ENCODE measurements around the gene TNS3.
A peak's percentile ranks its signal among the peaks of the same experiment; 100 is the strongest.

Gene TNS3

GRCh38 chr7:47568547-47568946, 13.4 kb downstream of the TNS3 start:
- DNase-seq (ENCODE audit: extremely low spot score, insufficient read length, low read depth), result no peak

DNA sequence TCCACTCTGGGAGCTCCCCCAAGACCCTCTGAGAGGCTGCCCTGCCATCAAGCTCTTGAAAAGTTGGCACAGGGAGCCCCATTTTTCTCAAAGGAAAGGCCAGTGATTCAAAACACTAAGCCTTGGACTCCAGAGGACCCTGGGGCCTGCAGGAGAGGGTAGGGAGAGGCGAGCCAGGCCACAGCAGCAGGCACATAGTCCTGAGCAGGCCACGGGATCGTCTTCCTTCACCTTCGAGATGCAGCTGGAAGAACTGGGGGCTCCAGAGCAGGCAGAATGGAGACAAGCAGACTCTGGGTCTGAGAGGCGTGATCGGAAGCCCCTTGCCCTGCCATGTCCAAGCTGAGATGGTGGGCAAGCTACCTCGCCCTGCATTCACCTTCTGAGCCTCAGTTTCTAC, 13.9 kb downstream of the TNS3 start:
- no peak for DNase-seq (ENCODE audit: extremely low spot score, insufficient read length, low read depth)
- FAIRE-seq, result no peak

More at GRCh38 chr7:47568547-47568946, 13.4 kb downstream of the TNS3 start:
- no peak for FAIRE-seq

- DNase-seq (ENCODE audit: extremely low spot score, insufficient read length, low read depth) (no peak), FAIRE-seq (no peak)
Measured at GRCh38 chr7:47565640-47566250, 16.2 kb downstream of the TNS3 start.

GRCh38 chr7:47563521-47563920, 18.4 kb downstream of the TNS3 start:
- DNase-seq (ENCODE audit: extremely low spot score, insufficient read length, low read depth) (no peak), FAIRE-seq (no peak)

- no peak for DNase-seq (ENCODE audit: extremely low spot score, insufficient read length, low read depth)
- no peak for FAIRE-seq
Measured at GRCh38 chr7:47561715-47562446, 20.0 kb downstream of the TNS3 start.

DNA sequence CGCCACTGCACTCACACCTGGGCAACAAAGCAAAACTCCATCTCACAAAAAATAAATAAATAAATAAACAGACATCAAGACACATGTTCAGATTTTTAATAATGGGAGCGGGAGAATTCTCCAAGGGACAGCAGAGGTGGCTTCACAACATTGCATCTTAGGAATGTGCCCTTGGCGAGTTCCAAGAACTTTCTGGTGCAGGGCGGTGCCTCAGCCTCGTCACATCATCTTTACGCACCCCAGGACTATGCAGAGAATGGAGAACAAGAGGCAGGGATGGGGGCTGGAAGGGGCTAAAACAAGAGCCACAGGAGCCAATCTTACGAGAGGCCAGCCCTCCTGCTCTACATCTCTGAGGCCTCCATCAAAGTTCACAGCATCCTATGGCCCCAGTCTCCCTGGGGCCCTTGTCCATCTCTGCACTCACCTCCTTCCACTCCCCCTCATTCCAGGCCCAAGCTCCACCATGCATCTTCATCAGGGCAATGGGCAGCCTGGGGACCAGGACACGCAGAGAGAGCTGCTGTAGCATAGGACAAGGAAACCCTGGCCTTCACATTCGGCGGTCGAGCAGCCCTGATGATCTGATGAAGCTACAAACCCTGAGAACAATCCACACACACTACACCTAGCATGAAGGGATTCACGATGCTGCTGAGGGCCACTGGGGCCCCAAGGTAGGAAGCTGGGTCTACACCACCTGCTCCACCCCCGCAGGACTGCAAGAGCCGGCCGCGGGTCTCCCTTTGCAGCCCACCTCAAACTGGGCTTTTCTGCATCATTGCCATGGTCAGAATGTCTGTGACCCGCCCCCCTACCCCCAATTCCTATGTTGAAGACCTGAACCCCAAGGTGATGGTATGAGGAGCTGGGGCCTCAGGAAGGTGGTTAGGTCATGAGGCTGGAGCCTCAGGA, 22.3 kb downstream of the TNS3 start:
- FAIRE-seq (no peak), DNase-seq (ENCODE audit: extremely low spot score, insufficient read length, low read depth) (no peak)

GRCh38 chr7:47557694-47558670, 23.9 kb downstream of the TNS3 start:
- FAIRE-seq (no peak), DNase-seq (ENCODE audit: extremely low spot score, insufficient read length, low read depth) (no peak)

GRCh38 chr7:47557317-47557693, 24.6 kb downstream of the TNS3 start:
- DNase-seq (ENCODE audit: extremely low spot score, insufficient read length, low read depth), result no peak
- no peak for FAIRE-seq

- FAIRE-seq, result no peak
- no peak for DNase-seq (ENCODE audit: extremely low spot score, insufficient read length, low read depth)
Measured at GRCh38 chr7:47556511-47557180, 25.3 kb downstream of the TNS3 start.

GRCh38 chr7:47553309-47553708, 28.6 kb downstream of the TNS3 start:
- no peak for FAIRE-seq
- no peak for DNase-seq (ENCODE audit: extremely low spot score, insufficient read length, low read depth)

- DNase-seq (ENCODE audit: extremely low spot score, insufficient read length, low read depth) (peak; percentile 26), FAIRE-seq (peak; percentile 89)
Measured at GRCh38 chr7:47552621-47553020, 29.3 kb downstream of the TNS3 start.

GRCh38 chr7:47551668-47552440, 30.1 kb downstream of the TNS3 start:
- FAIRE-seq, result no peak

GRCh38 chr7:47550788-47551470, 31.0 kb downstream of the TNS3 start:
- FAIRE-seq, result no peak
- no peak for DNase-seq (ENCODE audit: extremely low spot score, insufficient read length, low read depth)

More at GRCh38 chr7:47551668-47552440, 30.1 kb downstream of the TNS3 start:
- DNase-seq (ENCODE audit: extremely low spot score, insufficient read length, low read depth), result no peak

GRCh38 chr7:47549916-47550315, 32.0 kb downstream of the TNS3 start:
- DNase-seq (ENCODE audit: extremely low spot score, insufficient read length, low read depth), result no peak
- FAIRE-seq, result no peak

GRCh38 chr7:47549397-47549796, 32.5 kb downstream of the TNS3 start:
- FAIRE-seq, result no peak
- DNase-seq (ENCODE audit: extremely low spot score, insufficient read length, low read depth), result no peak

- FAIRE-seq (no peak), DNase-seq (ENCODE audit: extremely low spot score, insufficient read length, low read depth) (no peak)
Measured at GRCh38 chr7:47548546-47548945, 33.4 kb downstream of the TNS3 start.

DNA sequence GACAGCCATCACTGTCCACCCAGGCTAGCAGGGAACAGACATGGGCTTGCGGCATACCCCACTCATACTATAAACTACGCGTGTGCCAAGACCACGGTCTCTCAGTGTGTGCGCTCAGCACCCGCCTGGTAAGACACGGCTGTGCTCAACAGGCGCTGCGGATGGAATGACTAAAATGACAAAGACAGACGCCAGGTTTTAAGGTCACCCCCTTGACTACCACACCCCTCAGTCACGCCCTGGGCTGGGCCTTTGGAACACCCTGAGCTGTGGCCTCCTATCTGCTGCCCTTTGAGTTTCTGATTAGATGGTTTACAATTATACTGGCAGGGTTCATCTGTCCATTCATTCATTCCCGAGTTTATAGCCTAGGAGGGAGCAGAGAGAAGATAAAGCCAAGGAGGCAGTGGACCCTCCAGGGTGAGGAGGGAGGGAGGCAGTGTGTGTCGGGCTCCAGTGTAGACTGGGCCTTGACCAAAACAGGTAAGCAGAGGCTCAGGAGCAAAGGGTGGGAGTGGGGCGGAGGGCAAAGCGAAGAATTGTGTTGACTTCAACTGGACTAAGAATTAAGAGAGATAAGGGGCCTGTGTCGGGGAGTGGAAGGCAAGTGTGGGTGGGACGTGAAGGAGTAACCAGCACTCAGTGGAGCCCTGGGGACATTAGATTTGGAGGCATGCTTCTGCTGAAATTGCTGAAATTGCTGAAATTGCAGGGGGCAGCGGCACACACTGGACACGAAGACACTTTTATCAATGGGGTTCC, 35.0 kb downstream of the TNS3 start:
- no peak for DNase-seq (ENCODE audit: extremely low spot score, insufficient read length, low read depth)

More for the DNA sequence above, 35.0 kb downstream of the TNS3 start:
- FAIRE-seq, result no peak

All from GM18507 (cell line).